Stimulated activated CD4-positive, alpha-beta T cell treated with anti-CD3 and anti-CD28 coated beads, TNF-alpha, amount 100 ng/mL, for 4 hours (primary cell): ENCODE results near the gene HLA-DQA1.
"Not testable (repeated sequence)": the region's sequence is repeated elsewhere in the genome, so short reads cannot be mapped to it uniquely, and the experiment has no call there.

Experiments
- DNase-seq, 3 experiments: peaks; one replicate each; pipeline ENCODE4 v3.0.0-alpha.2; 2020; ENCODE audit warnings: low read depth in 3 of 3

Gene HLA-DQA1

GRCh38 chr6:32622545-32623401 lies 14.4 kb upstream of the HLA-DQA1 start:
- peak in 2 of 3 experiments; percentile 21 to 23 for DNase-seq

GRCh38 chr6:32623693-32624092 lies 13.5 kb upstream of the HLA-DQA1 start:
- no peak for DNase-seq

GRCh38 chr6:32624565-32624964 lies 12.6 kb upstream of the HLA-DQA1 start:
- no peak for DNase-seq

- DNase-seq: no peak
These were observed 12.1 kb upstream of the HLA-DQA1 start for GRCh38 chr6:32625137-32625536.

GRCh38 chr6:32627249-32627648 lies 10.0 kb upstream of the HLA-DQA1 start:
- no peak for DNase-seq

GRCh38 chr6:32627831-32628230 lies 9.4 kb upstream of the HLA-DQA1 start:
- DNase-seq: no peak

- DNase-seq: not testable (repeated sequence)
These were observed 7.4 kb upstream of the HLA-DQA1 start for GRCh38 chr6:32629793-32630192.

- DNase-seq: no peak
These were observed 1.6 kb upstream of the HLA-DQA1 start for GRCh38 chr6:32635526-32636123.

- DNase-seq: no peak
These were observed 677 bp downstream of the HLA-DQA1 start for GRCh38 chr6:32637883-32638282.

- DNase-seq: no peak
These were observed 1.5 kb downstream of the HLA-DQA1 start for GRCh38 chr6:32638532-32639219.

GRCh38 chr6:32639440-32640394 lies 2.5 kb downstream of the HLA-DQA1 start:
- no peak for DNase-seq

- DNase-seq: no peak
These were observed 3.9 kb downstream of the HLA-DQA1 start for GRCh38 chr6:32641122-32641521.

GRCh38 chr6:32641785-32642719 lies 4.8 kb downstream of the HLA-DQA1 start:
- DNase-seq: not testable (repeated sequence)

- DNase-seq: no peak
These were observed 5.5 kb downstream of the HLA-DQA1 start for GRCh38 chr6:32642720-32643106.

- no peak for DNase-seq
These were observed 6.7 kb downstream of the HLA-DQA1 start for GRCh38 chr6:32643904-32644303.

- no peak for DNase-seq
These were observed 8.0 kb downstream of the HLA-DQA1 start for GRCh38 chr6:32645047-32645703.

GRCh38 chr6:32655203-32655710 lies 18.1 kb downstream of the HLA-DQA1 start:
- DNase-seq: no peak

- not testable (repeated sequence) for DNase-seq
These were observed 20.1 kb downstream of the HLA-DQA1 start for GRCh38 chr6:32657329-32657728.

GRCh38 chr6:32657819-32658218 lies 20.6 kb downstream of the HLA-DQA1 start:
- DNase-seq: not testable (repeated sequence)
